Stimulated activated CD4-positive, alpha-beta T cell treated with anti-CD3 and anti-CD28 coated beads, Interleukin-1b, Interleukin-23, amount 100 ng/mL, for 1 hour (primary cell): ENCODE data around the gene KRTAP7-1.

Source experiments
- DNase-seq, 2 donors: peaks; one replicate each; pipeline ENCODE4 v3.0.0-alpha.2; 2020; ENCODE audit warnings: low read depth in 2 of 2

The KRTAP7-1 gene, protein sequence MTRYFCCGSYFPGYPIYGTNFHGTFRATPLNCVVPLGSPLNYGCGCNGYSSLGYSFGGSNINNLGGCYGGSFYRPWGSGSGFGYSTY

GRCh38 chr21:30829659-30830058, at the start of gene KRTAP7-1:
KRTAP7-1 (minus strand) TSS chr21:30829759; CDS start chr21:30829698, 61 bp downstream.
- DNase-seq = no peak

DNA sequence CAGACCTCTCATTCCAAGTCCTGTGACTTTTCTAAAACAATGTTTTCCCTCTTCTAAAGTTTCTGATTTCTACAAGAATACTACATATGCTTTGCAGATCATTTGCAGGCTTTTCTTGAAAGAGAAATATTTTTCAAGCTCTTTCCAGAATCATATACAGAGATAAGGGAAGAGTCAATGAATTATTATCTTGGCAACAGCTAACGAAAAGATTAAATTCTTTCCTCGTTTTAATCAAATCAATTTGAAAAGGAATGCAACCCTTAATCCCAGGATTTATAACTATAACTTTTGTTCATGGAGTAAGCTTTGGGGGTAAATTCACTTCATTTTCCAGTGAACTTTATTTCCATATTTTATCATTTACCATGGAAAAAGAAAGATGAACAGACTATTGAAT, 45.0 kb upstream of the KRTAP7-1 start:
- DNase-seq = no peak

GRCh38 chr21:30847627-30848500, 18.3 kb upstream of the KRTAP7-1 start:
- DNase-seq = no peak

DNA sequence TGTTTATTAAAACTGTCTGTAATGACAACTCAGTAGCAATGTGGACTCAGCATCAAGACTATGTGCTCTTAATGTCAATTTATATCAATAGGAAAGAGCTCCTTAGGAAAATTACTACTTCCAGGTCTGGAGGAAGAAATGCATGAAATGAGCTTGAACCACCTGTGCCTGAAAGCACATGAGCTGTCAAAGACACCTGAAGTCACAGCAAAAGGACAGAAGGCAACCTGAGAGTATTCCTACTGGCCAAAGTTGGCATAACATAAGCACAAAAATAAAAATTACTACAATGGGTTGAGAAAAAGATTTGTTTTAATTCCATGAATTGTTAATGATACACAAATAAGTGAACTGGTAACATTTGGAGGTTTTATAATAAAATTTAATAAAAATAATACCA, 13.4 kb upstream of the KRTAP7-1 start:
- no peak for DNase-seq

- no peak for DNase-seq
These were observed 9.7 kb upstream of the KRTAP7-1 start for GRCh38 chr21:30839304-30839703.

GRCh38 chr21:30838536-30838935, 9.0 kb upstream of the KRTAP7-1 start:
- no peak for DNase-seq

- no peak for DNase-seq
These were observed 1.7 kb upstream of the KRTAP7-1 start for GRCh38 chr21:30831194-30831765.

DNA sequence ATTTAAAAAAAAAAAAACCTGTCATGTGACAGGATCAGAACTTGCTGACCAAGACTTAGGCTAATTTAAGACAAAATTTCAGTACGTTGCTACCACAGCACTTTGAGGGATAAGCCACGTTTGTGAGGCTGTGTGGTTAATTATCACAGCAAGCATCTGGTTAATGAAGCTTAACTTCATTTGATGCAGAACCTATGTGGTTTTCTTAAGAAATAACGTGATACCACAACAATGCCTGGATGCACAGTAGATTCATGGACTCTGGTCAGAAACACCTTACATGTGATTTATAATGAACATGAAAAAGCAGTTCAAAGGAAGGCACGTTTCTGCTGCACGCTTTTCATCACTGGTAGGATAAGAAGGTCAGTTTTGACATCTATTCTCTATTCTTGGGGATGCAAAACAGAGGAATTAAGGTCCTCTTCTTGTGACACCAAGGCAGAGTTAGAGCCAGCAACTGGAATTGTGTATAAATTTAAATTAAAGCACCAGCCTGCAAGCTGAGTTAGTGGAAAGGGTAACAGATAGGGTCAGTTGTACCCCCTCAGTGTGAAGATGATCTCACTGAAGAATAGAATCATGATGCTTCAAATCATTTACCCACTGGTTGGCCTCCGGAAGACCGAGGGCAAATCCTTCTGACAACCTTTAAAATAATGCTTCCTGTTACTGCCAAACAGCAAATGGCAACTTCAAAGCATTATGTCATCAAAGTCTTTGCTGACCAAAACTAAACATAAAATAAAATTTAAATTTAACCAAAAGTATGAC, 10.5 kb downstream of the KRTAP7-1 start:
- no peak for DNase-seq

GRCh38 chr21:30813174-30813573, 16.4 kb downstream of the KRTAP7-1 start, which contains the start of gene KRTAP8-1:
KRTAP8-1 (minus strand) TSS chr21:30813274; CDS start chr21:30813220, 54 bp downstream.
- DNase-seq = no peak

DNA sequence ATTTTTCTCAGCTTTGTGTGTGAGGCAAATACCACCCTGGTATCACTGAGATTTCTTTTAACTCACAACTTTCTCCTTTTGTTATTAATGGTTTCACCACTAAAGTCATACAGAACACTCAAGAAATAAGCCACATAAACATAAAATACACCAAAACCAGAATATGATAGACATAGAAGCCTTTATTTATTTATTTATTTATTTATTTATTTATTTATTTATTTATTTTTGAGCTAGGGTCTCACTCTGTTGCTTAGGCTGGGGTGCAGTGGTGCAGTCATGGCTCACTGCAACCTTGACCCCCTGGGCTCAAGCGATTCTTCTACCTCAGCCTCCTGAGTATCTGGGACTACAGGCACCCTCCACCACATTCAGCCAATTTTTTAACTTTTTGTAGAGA, 29.0 kb downstream of the KRTAP7-1 start:
- DNase-seq = no peak

DNA sequence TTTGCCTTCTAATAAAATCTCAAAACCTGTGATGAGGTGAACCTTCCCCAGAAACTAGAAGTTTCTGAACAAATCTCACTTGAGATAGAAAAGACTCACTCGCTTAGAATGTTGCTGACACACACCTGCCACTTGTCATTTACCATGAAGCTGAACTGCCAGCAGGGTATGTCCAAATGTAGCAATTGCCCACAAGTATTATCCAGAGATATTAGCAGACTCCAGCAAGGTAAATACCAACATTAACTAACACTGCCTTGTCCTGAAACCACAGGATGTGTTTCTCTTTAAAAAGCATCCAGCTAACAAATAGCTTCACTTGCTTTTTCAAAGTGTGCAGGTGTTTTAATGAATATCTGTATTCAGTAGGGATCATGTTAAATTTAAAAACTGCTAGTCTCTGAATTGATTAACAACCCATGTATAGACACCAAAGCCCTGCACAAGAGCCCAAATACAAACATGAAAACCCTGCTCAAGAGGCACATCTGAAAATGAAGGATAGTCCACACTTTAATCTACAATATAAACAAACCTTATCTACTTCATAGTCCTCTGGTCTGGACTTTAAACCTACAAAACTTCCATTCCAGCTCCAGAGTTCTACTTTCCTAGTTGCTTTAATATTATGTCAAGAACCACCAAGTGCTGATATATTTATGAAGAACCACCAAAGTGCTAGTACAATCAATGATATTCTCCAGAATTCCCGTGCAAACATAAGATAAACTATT, 35.8 kb downstream of the KRTAP7-1 start:
- no peak for DNase-seq

DNA sequence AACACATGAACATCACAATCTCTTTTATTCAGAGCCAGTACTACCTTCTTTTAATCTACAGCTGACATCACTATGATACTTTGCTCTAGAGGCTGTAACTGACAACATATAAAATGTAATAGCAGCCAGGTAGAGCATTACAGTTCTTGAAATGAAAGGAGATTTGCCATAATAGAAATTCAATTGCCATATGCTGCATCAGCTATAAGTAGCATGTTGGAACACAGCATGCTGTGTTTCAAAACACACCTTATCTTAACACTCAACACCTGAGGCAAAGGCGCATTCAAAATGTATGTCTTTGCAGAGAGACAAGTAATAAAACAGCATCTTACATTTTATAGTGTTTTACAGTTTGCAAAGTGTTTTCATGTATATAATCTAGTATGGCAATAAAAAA, 50.3 kb downstream of the KRTAP7-1 start:
- no peak for DNase-seq
